Esophagus muscularis mucosa (tissue), 4 donors: Measurements from ENCODE around the gene IRF9. TPM values are rescaled to one million over a fixed set of nuclear protein-coding genes. Genes with fewer than 3 reads are reported as not detected.

Experiments
- DNase-seq: peaks from one replicate; pipeline ENCODE4 v3.0.0-alpha.2; 2017; ENCODE audit errors: extremely low spot score
- H3K27ac ChIP-seq, 4 donors: fragments of 200-600 bp; sonication (generic); replicated peaks in 1 of 4; 1 replicate in 3 of 4; 2 replicates in 1 of 4; pipeline ENCODE4 v1.5.1; 2016 to 2019; ENCODE audit warnings: mild to moderate bottlenecking in 1 of 4
- H3K27me3 ChIP-seq, 4 donors: fragments of 200-600 bp; sonication (generic); one replicate each; pipeline versions ENCODE4 v1.5.1 to v1.6.0; 2016 to 2019
- H3K36me3 ChIP-seq, 4 donors: fragments of 200-600 bp; sonication (generic); one replicate each; pipeline ENCODE4 v1.5.1; 2016 to 2019
- H3K4me1 ChIP-seq, 4 donors: fragments of 200-600 bp; sonication (generic); one replicate each; pipeline ENCODE4 v1.5.1; 2016 to 2019
- H3K4me3 ChIP-seq, 4 donors: fragments of 200-600 bp; sonication (generic); 1 replicate in 2 of 4; 2 replicates in 2 of 4; pipeline ENCODE4 v1.5.1; 2016 to 2019; ENCODE audit warnings: mild to moderate bottlenecking in 4 of 4, moderate library complexity in 1 of 4
- H3K9me3 ChIP-seq, 4 donors: fragments of 200-600 bp; sonication (generic); 1 replicate in 3 of 4; 2 replicates in 1 of 4; pipeline ENCODE4 v1.5.1; 2016 to 2019
- CTCF ChIP-seq, 3 experiments: fragments of 200-600 bp in 2 of 3; fragments of 450-650 bp in 1 of 3; sonication (generic) in 2 of 3; IDR thresholded peaks; one replicate each; pipeline ENCODE4 v1.5.1; 2017 to 2019; ENCODE audit warnings: antibody characterized with exemption in 3 of 3, mild to moderate bottlenecking in 2 of 3, moderate library complexity in 1 of 3
- EP300 ChIP-seq: sonication (generic); formaldehyde crosslinking; IDR thresholded peaks from one replicate; pipeline ENCODE4 v1.6.1; 2017; ENCODE audit warnings: antibody characterized with exemption
- POLR2A ChIP-seq: fragments of 450-650 bp; IDR thresholded peaks from one replicate; pipeline ENCODE4 v1.6.1; 2017; ENCODE audit warnings: antibody characterized with exemption, moderate library complexity, mild to moderate bottlenecking, low read depth
- POLR2AphosphoS5 ChIP-seq, 2 donors: sonication (generic); formaldehyde crosslinking; IDR thresholded peaks; one replicate each; pipeline ENCODE4 v1.6.1; 2017; ENCODE audit warnings: antibody characterized with exemption in 2 of 2
- WGBS: methylation state at CpG from one replicate; pipeline ENCODE4 v1.1.5; 2018; 5-methylcytosine and 5-hydroxymethylcytosine counted together
- intact Hi-C: fragments of 100-400 bp; cut with DNase I; formaldehyde crosslinking; loops from one replicate; pipeline ENCODE4 v1.15.1; 2023
- total RNA-seq, 4 donors: library from RNA; depleted of rRNA; stranded (reverse); fragments of >200 nt; gene quantifications; one replicate each; pipeline versions ENCODE4 v1.1.0 to v1.2.1, GENCODE V29; 2016

The IRF9 gene
- total RNA-seq, 4 donors from 2014 or later = 39.5 to 78.3 (median 63.2) TPM

GRCh38 chr14:24138396-24139271 is 22.4 kb upstream of the IRF9 start:
- TF ChIP-seq EP300 = no peak
- no peak for TF ChIP-seq CTCF (IDR thresholded peaks at IDR 0.05)
- TF ChIP-seq POLR2A = no peak
- TF ChIP-seq POLR2AphosphoS5 (IDR thresholded peaks at IDR 0.05) = no peak
- peaks cover 45 to 64% (median 58%) of the 10 kb centered on the region in 4 donors for H3K4me1 ChIP-seq
- intact Hi-C loops = no loop called here
- peaks cover 10 to 29% (median 24%) of the 10 kb centered on the region in 4 donors for H3K36me3 ChIP-seq
- no peaks in the 10 kb centered on the region for H3K9me3 ChIP-seq
- 79% methylated on average over 13 of the region's 13 CpGs for WGBS
- no peak for DNase-seq
- peak overlapping the region in 3 of 4 donors; percentile 91 to 94 (median 92) for H3K27ac ChIP-seq
- H3K27me3 ChIP-seq = no peaks in the 10 kb centered on the region
- H3K4me3 ChIP-seq = no peak overlapping the region

- H3K9me3 ChIP-seq = no peaks in the 10 kb centered on the region
- H3K27me3 ChIP-seq = no peaks in the 10 kb centered on the region
- peak overlapping the region in 3 of 4 donors; percentile 70 to 81 (median 70) for H3K4me3 ChIP-seq
- peaks cover 10 to 35% (median 28%) of the 10 kb centered on the region in 4 donors for H3K36me3 ChIP-seq
- no peak for DNase-seq
- no peak for TF ChIP-seq EP300
- no peak for TF ChIP-seq POLR2A
- TF ChIP-seq POLR2AphosphoS5 (IDR thresholded peaks at IDR 0.05) = no peak
- no peak for TF ChIP-seq CTCF (IDR thresholded peaks at IDR 0.05)
- H3K4me1 ChIP-seq = peaks cover 45 to 64% (median 58%) of the 10 kb centered on the region in 4 donors
- intact Hi-C loops = no loop called here
- peak overlapping the region; percentile 90 to 94 (median 92) for H3K27ac ChIP-seq
- 84% methylated on average over 9 of the region's 9 CpGs for WGBS
These were observed 21.7 kb upstream of the IRF9 start for GRCh38 chr14:24139272-24139934.

- no peaks in the 10 kb centered on the region for H3K27me3 ChIP-seq
- H3K4me3 ChIP-seq = peak within 1 kb of the TSS; percentile 70 to 81 (median 74)
- peaks cover 48 to 73% (median 66%) of the 10 kb centered on the region in 4 donors for H3K4me1 ChIP-seq
- 0% methylated on average over 4 of the region's 65 CpGs for WGBS
- DNase-seq = peak; percentile 100
- intact Hi-C loops = loop anchor here (10.0 kb wide), 1 partner anchor 294 kb away; no protein-coding TSS in a partner anchor
- H3K9me3 ChIP-seq = no peaks in the 10 kb centered on the region
- TF ChIP-seq POLR2A (peak; percentile 74), EP300 (no peak), CTCF (IDR thresholded peaks at IDR 0.05) (peak; percentile 40 to 64 (median 64)), POLR2AphosphoS5 (IDR thresholded peaks at IDR 0.05) (peak; percentile 89 to 94)
- peaks cover 10 to 35% (median 28%) of the 10 kb centered on the region in 4 donors for H3K36me3 ChIP-seq
- H3K27ac ChIP-seq = peak within 1 kb of the TSS; percentile 90 to 94 (median 92)
These were observed 19.8 kb upstream of the IRF9 start, which contains the start of gene EMC9 for GRCh38 chr14:24141097-24141880. EMC9 (minus strand) TSS chr14:24141591; CDS start chr14:24141304, 287 bp downstream.

GRCh38 chr14:24143511-24143910 is 17.6 kb upstream of the IRF9 start:
- H3K9me3 ChIP-seq = no peaks in the 10 kb centered on the region
- TF ChIP-seq EP300 (no peak), POLR2A (no peak), POLR2AphosphoS5 (IDR thresholded peaks at IDR 0.05) (no peak), CTCF (IDR thresholded peaks at IDR 0.05) (no peak)
- peaks cover 40 to 62% (median 53%) of the 10 kb centered on the region in 4 donors for H3K4me1 ChIP-seq
- H3K36me3 ChIP-seq = peaks cover 6 to 22% (median 15%) of the 10 kb centered on the region in 4 donors
- H3K4me3 ChIP-seq = no peak overlapping the region
- WGBS = 100% methylated on average over 2 of the region's 2 CpGs
- no peaks in the 10 kb centered on the region for H3K27me3 ChIP-seq
- H3K27ac ChIP-seq = no peak overlapping the region
- DNase-seq = no peak
- intact Hi-C loops = loop anchor here (10.0 kb wide), 1 partner anchor 291 kb away; no protein-coding TSS in a partner anchor
